ENCODE data around the gene PTOV1. TPM values are rescaled to one million over a fixed set of nuclear protein-coding genes. Genes with fewer than 3 reads are reported as not detected.

PTOV1 gene
- total and polyA plus RNA-seq, 2 of the 13 experiments (the other 11 are each of a cell fraction or from before 2014, with no cell fraction given) = 63.5 to 68.5 TPM

DNA sequence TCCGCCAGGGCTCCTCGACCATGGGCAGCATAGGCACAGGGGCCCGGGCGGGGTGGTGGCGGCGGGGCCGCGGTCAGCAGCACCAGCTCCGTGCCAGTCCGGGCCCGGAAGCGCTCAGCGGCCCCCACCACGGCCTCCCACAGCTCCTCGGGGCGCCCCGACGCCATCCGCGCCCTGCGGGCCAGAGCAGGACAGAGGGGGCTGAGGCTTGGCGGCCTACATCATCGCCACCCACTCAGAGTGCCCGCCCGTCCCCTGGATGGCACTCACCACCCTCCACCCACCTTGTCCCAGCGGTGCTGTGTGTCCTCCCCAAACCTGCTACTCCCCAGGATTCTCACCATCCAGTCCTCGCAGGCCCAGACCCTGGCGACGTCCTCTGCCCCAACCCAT, 22.2 kb downstream of the PTOV1 start:
- Histone ChIP-seq H3K79me2 (ENCODE audit: insufficient read depth, low read length) (peaks cover 25% of the 10 kb centered on the region), H3K27ac (ENCODE audit: extremely low read length, insufficient read depth, low read length) (no peak overlapping the region), H3K4me2 (ENCODE audit: low read depth, low read length) (no peak overlapping the region), H3K9ac (ENCODE audit: insufficient read depth, low read depth, low read length) (no peak overlapping the region), H3K4me1 (ENCODE audit: insufficient read depth, low read length) (peaks cover 32% of the 10 kb centered on the region), H4K20me1 (ENCODE audit: insufficient read depth, low read length) (peaks cover 2% of the 10 kb centered on the region; the same call in 1 of the 2 replicates), H3K9me3 (ENCODE audit: low read length) (no peaks in the 10 kb centered on the region), H3K27me3 (ENCODE audit: control insufficient read depth in 1 of 2, insufficient read depth in 2 of 2, low read length in 2 of 2) (no peaks in the 10 kb centered on the region; a peak in 1 of 5 replicates), H3K36me3 (replicated peaks in 1 of 2; ENCODE audit: control insufficient read depth in 1 of 2, insufficient read depth in 2 of 2, low read length in 2 of 2) (peaks cover 0 to 5% of the 10 kb centered on the region in 2 experiments; a peak in 3 of 5 replicates), H2AFZ (ENCODE audit: low read length) (no peak overlapping the region), H3K4me3 (replicated peaks in 1 of 3; ENCODE audit: insufficient read depth in 1 of 3, low read depth in 2 of 3, low read length in 3 of 3) (no peak overlapping the region)
- peak; percentile 71 for TF ChIP-seq RBFOX2 (IDR thresholded peaks at IDR 0.05; ENCODE audit: low read depth, low read length)
- no peak for TF ChIP-seq RBM22 (optimal IDR thresholded peaks at IDR 0.05; ENCODE audit: low read length)
- DNase-seq (ENCODE audit: low spot score) (no peak), FAIRE-seq (no peak), ATAC-seq (no peak)
- POLR2A ChIA-PET = no interaction called here
- in situ Hi-C loops (cut with HindIII; ENCODE audit: extremely low pct_ligation_motif_present, low pct_unique_long_range_greater_than_20kb) (no loop called here), intact Hi-C loops (cut with micrococcal nuclease; ENCODE audit: unreplicated experiment) (no loop called here)
- CTCF ChIA-PET (ENCODE audit: low intra/inter-chr PET ratio, low total read pairs) = no interaction called here
- no TSS peak for BruUV-seq (replicated peaks)
- 92% methylated on average over 15 of the region's 29 CpGs for WGBS (ENCODE audit: low lambda C conversion rate)

GRCh38 chr19:49873834-49874233, 22.9 kb downstream of the PTOV1 start:
- no peak for ATAC-seq
- ChIA-PET POLR2A (no interaction called here), CTCF (ENCODE audit: low intra/inter-chr PET ratio, low total read pairs) (no interaction called here)
- H3K9ac ChIP-seq (ENCODE audit: insufficient read depth, low read depth, low read length) = no peak overlapping the region; the same call in 1 of the 2 replicates
- H3K4me3 ChIP-seq (replicated peaks in 1 of 3; ENCODE audit: insufficient read depth in 1 of 3, low read depth in 2 of 3, low read length in 3 of 3) = no peak overlapping the region
- peaks cover 0 to 8% of the 10 kb centered on the region in 2 experiments for H3K36me3 ChIP-seq (replicated peaks in 1 of 2; ENCODE audit: control insufficient read depth in 1 of 2, insufficient read depth in 2 of 2, low read length in 2 of 2)
- BruUV-seq (replicated peaks) = no TSS peak
- H3K4me1 ChIP-seq (ENCODE audit: insufficient read depth, low read length) = peaks cover 31% of the 10 kb centered on the region
- peaks cover 5% of the 10 kb centered on the region; the same call in 1 of the 2 replicates for H4K20me1 ChIP-seq (ENCODE audit: insufficient read depth, low read length)
- WGBS (ENCODE audit: low lambda C conversion rate) = 93% methylated on average over 10 of the region's 10 CpGs
- FAIRE-seq = no peak
- H3K4me2 ChIP-seq (ENCODE audit: low read depth, low read length) = no peak overlapping the region
- no peaks in the 10 kb centered on the region; a peak in 1 of 5 replicates for H3K27me3 ChIP-seq (ENCODE audit: control insufficient read depth in 1 of 2, insufficient read depth in 2 of 2, low read length in 2 of 2)
- DNase-seq (ENCODE audit: low spot score) = no peak
- no peak overlapping the region for H2AFZ ChIP-seq (ENCODE audit: low read length)
- TF ChIP-seq MXI1 (IDR thresholded peaks at IDR 0.05; ENCODE audit: borderline replicate concordance, low read depth, low read length) (no peak), ELF3 (CRISPR knock-in tag; IDR thresholded peaks at IDR 0.05) (no peak), BHLHE40 (IDR thresholded peaks at IDR 0.05; ENCODE audit: low read length) (no peak), CTCF (CRISPR knock-in tag; IDR thresholded peaks at IDR 0.05) (no peak), KDM5B (CRISPR knock-in tag; IDR thresholded peaks at IDR 0.05; ENCODE audit: borderline replicate concordance) (no peak), SRF (IDR thresholded peaks at IDR 0.05; ENCODE audit: low read depth, low read length) (no peak), MAFG (CRISPR knock-in tag; IDR thresholded peaks at IDR 0.05) (no peak), SETDB1 (CRISPR knock-in tag; IDR thresholded peaks at IDR 0.05; ENCODE audit: borderline replicate concordance) (no peak), ZNF460 (CRISPR knock-in tag; IDR thresholded peaks at IDR 0.05; ENCODE audit: borderline replicate concordance) (no peak), CENPT (CRISPR knock-in tag; IDR thresholded peaks at IDR 0.05; ENCODE audit: low read depth) (no peak), ESRRA (CRISPR knock-in tag; IDR thresholded peaks at IDR 0.05; ENCODE audit: low read depth) (no peak), BRD4 (CRISPR knock-in tag; IDR thresholded peaks at IDR 0.05) (no peak), PAXIP1 (CRISPR knock-in tag; conservative IDR thresholded peaks at IDR 0.05) (no peak)
- intact Hi-C loops (cut with micrococcal nuclease; ENCODE audit: unreplicated experiment) = no loop called here
- in situ Hi-C loops (cut with HindIII; ENCODE audit: extremely low pct_ligation_motif_present, low pct_unique_long_range_greater_than_20kb) = no loop called here
- H3K79me2 ChIP-seq (ENCODE audit: insufficient read depth, low read length) = peaks cover 32% of the 10 kb centered on the region
- H3K9me3 ChIP-seq (ENCODE audit: low read length) = no peaks in the 10 kb centered on the region
- H3K27ac ChIP-seq (ENCODE audit: extremely low read length, insufficient read depth, low read length) = no peak overlapping the region

Data from HepG2 (cell line).